Measurements from ENCODE around the gene SPPL2A.

SPPL2A gene

GRCh38 chr15:50744601-50745000 is 20.9 kb downstream of the SPPL2A start:
- no peak for DNase-seq (ENCODE audit: low spot score)
- TF ChIP-seq, protein P1, sequence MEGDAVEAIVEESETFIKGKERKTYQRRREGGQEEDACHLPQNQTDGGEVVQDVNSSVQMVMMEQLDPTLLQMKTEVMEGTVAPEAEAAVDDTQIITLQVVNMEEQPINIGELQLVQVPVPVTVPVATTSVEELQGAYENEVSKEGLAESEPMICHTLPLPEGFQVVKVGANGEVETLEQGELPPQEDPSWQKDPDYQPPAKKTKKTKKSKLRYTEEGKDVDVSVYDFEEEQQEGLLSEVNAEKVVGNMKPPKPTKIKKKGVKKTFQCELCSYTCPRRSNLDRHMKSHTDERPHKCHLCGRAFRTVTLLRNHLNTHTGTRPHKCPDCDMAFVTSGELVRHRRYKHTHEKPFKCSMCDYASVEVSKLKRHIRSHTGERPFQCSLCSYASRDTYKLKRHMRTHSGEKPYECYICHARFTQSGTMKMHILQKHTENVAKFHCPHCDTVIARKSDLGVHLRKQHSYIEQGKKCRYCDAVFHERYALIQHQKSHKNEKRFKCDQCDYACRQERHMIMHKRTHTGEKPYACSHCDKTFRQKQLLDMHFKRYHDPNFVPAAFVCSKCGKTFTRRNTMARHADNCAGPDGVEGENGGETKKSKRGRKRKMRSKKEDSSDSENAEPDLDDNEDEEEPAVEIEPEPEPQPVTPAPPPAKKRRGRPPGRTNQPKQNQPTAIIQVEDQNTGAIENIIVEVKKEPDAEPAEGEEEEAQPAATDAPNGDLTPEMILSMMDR (IDR thresholded peaks at IDR 0.05; ENCODE audit: extremely low read depth, missing control alignments) = no peak

DNA sequence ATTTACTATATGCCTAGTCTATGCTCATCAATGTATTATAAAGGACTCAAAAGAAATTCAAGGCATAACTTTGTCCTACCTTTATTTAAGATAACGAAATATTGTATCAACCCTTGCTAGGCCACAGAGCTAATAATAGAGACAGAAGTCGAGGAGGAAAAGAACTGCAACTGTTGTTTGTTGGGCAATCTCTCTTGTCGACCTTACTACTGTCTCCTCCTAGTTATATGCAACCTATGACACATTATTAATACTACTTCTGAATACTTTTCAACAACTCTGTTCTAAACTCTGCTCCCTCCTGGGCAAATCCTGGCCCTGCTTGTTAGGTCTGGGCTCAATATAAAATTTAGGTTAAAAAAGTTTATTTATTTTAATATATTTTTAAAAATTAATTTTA is 24.6 kb downstream of the SPPL2A start:
- TF ChIP-seq, protein P1 (IDR thresholded peaks at IDR 0.05; ENCODE audit: extremely low read depth, missing control alignments) = no peak
- DNase-seq (ENCODE audit: low spot score) = no peak

DNA sequence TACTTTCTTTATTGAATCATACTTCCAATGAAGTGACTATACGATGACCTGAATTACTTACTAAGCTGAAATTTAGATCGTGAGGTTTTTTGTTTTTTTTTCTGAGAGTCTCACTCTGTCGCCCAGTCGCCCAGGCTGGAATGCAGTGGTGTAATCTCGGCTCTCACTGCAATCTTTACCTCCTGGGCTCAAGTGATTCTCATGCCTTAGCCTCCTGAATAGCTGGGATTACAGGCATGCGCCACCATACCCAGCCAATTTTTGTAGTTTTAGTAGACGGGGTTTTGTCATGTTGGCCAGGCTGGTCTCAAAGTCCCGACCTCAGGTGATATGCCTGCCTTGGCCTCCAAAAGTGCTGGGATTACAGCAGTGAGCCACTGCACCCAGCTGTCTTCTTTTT is 28.7 kb downstream of the SPPL2A start:
- TF ChIP-seq, protein P1 (IDR thresholded peaks at IDR 0.05; ENCODE audit: extremely low read depth, missing control alignments) = no peak

GRCh38 chr15:50735156-50735555 is 30.4 kb downstream of the SPPL2A start:
- DNase-seq (ENCODE audit: low spot score) = no peak
- TF ChIP-seq, protein P1 (IDR thresholded peaks at IDR 0.05; ENCODE audit: extremely low read depth, missing control alignments) = no peak

More for the DNA sequence above, 28.7 kb downstream of the SPPL2A start:
- no peak for DNase-seq (ENCODE audit: low spot score)

DNA sequence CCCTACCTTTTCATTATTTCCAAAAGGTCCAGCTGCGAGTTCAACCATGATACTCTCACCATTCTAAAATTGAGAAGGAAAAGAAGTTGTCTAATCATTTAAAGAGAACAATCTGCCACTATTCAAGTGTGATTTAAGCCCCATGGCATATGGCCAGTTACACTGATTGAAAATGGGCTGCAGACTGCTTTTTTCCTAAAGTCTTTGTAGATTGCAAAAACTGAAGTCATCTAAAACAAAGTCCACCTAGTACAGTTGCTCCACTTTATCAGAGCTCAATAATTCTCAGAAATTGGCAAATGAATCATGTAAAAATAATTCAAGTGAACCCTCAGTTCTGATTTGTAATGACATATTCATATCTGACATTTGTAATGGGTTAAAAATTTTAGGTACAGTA is 39.2 kb downstream of the SPPL2A start:
- TF ChIP-seq, protein P1 (IDR thresholded peaks at IDR 0.05; ENCODE audit: extremely low read depth, missing control alignments) = no peak
- DNase-seq (ENCODE audit: low spot score) = no peak

- TF ChIP-seq, protein P1 (IDR thresholded peaks at IDR 0.05; ENCODE audit: extremely low read depth, missing control alignments) = no peak
- no peak for DNase-seq (ENCODE audit: low spot score)
These were observed 46.8 kb downstream of the SPPL2A start for GRCh38 chr15:50718700-50719125.

DNA sequence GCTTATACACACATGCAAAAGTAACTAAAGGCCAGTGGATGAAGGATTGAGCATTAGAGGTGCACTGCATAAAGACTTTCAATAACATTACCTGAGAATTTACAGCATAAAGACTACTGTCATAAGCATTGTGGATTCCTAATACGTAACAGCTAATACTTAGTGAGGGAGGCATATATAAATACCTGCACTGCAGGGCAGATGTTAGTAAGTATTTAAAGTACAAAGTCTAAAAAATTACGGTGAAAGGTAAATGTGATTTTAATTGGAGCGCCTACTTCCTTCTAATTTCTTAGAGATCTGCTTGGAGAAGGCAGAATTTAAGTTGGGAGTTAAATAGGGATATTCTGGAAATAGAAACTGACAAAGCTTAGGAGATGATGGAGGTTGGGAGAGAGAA is 53.5 kb downstream of the SPPL2A start:
- TF ChIP-seq, protein P1 (IDR thresholded peaks at IDR 0.05; ENCODE audit: extremely low read depth, missing control alignments) = no peak
- DNase-seq (ENCODE audit: low spot score) = no peak

Data from GM20000 (cell line).